Measurements from ENCODE around the gene EML2. TPM values are rescaled to one million over a fixed set of nuclear protein-coding genes. Genes with fewer than 3 reads are reported as not detected.

EML2 gene
- total and polyA plus RNA-seq, 10 of the 15 experiments (the other 5 are each of a cell fraction or from before 2014, with no cell fraction given) = 1.6 to 64.0 (median 27.5) TPM

DNA sequence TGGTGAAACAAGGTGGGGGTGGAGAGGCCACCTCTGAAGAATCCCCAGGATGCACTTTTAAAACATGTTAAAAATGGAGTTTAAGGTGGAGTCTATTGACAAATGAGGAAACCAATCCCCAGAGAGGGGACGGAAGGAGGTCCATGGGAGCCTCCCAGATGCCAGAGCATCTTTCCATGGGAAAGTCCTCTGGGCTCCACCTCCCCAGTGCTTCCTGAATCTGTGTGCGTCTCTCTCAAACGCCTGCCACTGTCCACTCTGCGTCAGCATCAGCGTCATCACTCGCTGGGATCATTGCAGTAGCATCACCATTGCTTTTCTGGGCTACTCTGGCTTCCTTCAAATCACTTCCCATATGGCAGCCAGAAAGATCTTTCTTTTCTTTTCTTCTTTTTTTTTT lies 43.4 kb downstream of the EML2 start (continued):
- TF ChIP-seq TAF1 (IDR thresholded peaks at IDR 0.05; ENCODE audit: borderline replicate concordance, low read depth, low read length) (no peak), TCF12 (IDR thresholded peaks at IDR 0.05; ENCODE audit: low read depth, low read length) (no peak), KDM1A (IDR thresholded peaks at IDR 0.05; ENCODE audit: borderline replicate concordance) (no peak), ETV6 (conservative IDR thresholded peaks at IDR 0.05 in 1 of 2, IDR thresholded peaks at IDR 0.05 in 1 of 2; ENCODE audit: borderline replicate concordance in 1 of 2, low read depth in 1 of 2) (no peak), LARP7 (IDR thresholded peaks at IDR 0.05) (no peak)
- TF ChIP-seq, protein P1, sequence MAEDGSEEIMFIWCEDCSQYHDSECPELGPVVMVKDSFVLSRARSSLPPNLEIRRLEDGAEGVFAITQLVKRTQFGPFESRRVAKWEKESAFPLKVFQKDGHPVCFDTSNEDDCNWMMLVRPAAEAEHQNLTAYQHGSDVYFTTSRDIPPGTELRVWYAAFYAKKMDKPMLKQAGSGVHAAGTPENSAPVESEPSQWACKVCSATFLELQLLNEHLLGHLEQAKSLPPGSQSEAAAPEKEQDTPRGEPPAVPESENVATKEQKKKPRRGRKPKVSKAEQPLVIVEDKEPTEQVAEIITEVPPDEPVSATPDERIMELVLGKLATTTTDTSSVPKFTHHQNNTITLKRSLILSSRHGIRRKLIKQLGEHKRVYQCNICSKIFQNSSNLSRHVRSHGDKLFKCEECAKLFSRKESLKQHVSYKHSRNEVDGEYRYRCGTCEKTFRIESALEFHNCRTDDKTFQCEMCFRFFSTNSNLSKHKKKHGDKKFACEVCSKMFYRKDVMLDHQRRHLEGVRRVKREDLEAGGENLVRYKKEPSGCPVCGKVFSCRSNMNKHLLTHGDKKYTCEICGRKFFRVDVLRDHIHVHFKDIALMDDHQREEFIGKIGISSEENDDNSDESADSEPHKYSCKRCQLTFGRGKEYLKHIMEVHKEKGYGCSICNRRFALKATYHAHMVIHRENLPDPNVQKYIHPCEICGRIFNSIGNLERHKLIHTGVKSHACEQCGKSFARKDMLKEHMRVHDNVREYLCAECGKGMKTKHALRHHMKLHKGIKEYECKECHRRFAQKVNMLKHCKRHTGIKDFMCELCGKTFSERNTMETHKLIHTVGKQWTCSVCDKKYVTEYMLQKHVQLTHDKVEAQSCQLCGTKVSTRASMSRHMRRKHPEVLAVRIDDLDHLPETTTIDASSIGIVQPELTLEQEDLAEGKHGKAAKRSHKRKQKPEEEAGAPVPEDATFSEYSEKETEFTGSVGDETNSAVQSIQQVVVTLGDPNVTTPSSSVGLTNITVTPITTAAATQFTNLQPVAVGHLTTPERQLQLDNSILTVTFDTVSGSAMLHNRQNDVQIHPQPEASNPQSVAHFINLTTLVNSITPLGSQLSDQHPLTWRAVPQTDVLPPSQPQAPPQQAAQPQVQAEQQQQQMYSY (CRISPR knock-in tag; IDR thresholded peaks at IDR 0.05) = no peak
- TF ChIP-seq, protein P2, sequence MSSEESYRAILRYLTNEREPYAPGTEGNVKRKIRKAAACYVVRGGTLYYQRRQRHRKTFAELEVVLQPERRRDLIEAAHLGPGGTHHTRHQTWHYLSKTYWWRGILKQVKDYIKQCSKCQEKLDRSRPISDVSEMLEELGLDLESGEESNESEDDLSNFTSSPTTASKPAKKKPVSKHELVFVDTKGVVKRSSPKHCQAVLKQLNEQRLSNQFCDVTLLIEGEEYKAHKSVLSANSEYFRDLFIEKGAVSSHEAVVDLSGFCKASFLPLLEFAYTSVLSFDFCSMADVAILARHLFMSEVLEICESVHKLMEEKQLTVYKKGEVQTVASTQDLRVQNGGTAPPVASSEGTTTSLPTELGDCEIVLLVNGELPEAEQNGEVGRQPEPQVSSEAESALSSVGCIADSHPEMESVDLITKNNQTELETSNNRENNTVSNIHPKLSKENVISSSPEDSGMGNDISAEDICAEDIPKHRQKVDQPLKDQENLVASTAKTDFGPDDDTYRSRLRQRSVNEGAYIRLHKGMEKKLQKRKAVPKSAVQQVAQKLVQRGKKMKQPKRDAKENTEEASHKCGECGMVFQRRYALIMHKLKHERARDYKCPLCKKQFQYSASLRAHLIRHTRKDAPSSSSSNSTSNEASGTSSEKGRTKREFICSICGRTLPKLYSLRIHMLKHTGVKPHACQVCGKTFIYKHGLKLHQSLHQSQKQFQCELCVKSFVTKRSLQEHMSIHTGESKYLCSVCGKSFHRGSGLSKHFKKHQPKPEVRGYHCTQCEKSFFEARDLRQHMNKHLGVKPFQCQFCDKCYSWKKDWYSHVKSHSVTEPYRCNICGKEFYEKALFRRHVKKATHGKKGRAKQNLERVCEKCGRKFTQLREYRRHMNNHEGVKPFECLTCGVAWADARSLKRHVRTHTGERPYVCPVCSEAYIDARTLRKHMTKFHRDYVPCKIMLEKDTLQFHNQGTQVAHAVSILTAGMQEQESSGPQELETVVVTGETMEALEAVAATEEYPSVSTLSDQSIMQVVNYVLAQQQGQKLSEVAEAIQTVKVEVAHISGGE (CRISPR knock-in tag; IDR thresholded peaks at IDR 0.05) = no peak

All from GM12878 (cell line).